ENCODE measurements around the gene TWF1.
A peak's percentile ranks its signal among the peaks of the same experiment; 100 is the strongest.
"Not testable (repeated sequence)": the region's sequence is repeated elsewhere in the genome, so short reads cannot be mapped to it uniquely, and the experiment has no call there.

The TWF1 gene

DNA sequence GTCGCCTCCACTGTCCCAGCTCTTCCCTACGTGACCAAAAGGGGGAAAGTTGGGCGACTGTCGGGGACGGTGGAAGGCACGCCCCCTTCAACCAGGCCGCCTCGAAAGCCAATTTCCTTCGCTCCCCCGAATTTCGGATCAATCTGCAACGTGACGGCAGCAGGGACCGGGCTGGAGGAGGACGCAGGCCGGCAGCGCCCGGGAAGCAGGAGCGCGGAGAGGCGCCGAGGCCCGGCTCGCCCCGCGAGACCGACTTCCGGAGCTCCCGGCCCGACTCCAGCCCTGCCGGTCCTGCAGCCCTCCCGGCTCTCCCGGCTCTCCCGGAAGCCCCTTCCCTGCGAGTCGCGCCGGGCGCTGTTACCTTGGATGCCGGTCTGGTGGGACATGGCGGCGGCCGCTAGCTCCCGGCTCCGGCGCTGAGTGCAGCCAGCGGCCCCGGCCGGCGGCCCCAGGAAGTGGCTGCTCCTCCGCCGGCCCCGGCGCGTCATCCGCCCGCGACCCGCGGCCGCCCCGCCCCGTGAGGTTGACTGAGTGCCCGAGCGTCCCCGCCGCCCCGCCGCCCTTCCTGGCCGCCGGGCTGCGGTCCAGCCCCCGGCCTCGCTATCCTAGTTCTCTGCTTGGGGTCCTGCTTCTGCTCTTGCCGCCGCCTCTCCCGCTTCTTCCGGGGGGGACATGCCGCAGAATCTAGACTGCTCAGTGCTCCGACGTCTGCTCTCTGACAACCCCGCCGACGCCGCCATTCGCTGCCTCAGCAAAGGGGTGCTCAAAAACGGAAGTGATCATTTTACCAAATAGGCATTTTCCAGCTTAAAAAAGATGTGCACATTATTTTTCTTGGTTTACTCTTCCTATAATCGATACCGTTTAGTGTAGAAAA, at the start of gene TWF1:
TSS of gene TWF1 (minus strand) at position 458 of the 877 bp plus-strand sequence. CDS start at position 386, 72 bp downstream.
- DNase-seq (ENCODE audit: insufficient read length, low spot score) = peak; percentile 70
- peak; percentile 93 for FAIRE-seq

DNA sequence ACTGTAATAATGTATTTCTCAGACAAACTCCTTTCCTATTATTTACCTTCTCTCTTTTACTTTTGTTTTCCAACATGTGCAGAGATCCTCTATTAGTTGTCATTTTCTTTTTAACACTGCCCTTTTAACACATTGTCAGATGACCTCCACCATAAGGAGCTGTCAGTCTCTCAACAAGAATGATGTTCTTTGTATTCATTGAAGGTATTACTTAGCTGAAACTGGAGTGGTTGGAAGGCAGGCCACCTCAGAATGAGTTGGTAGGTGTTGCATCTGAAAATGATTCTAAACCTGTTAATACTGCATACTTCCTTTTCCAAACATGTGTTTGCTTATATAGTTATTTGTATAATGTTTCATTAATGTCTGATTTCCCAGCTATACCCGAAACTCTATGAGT, 46.6 kb upstream of the TWF1 start:
- FAIRE-seq = no peak
- no peak for DNase-seq (ENCODE audit: insufficient read length, low spot score)

DNA sequence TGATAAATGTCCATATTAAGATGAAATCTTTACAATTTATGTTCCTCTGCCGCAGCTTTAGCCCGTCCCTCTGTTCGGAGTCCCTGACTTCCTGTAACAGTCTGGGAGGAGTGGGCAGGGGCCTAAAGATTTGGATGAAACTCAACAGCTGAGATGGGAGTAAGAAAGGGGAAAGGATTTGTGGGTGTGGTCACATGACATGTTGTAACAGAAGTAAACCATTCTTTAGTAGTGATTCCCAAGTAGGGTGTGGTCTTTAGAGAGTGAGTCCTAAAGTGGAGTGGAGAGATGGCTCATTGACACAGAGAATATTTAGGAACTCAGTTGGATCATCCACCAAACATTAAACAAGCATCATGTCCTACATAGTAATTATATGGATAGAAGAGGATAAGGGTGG, 42.7 kb upstream of the TWF1 start:
- DNase-seq (ENCODE audit: insufficient read length, low spot score) = no peak
- no peak for FAIRE-seq

DNA sequence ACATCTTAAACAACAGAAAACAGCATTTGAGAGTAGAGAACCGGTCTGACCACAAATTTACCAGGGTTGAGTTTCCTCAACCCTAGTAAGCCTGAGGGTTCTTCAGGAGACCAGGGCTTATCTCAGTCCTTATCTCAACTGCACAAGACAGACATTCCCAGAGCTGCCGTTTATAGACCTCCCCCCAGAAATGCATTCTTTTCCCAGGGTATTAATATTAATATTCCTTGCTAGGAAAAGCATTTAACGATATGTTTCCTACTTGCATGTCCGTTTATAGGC, 42.0 kb upstream of the TWF1 start:
- FAIRE-seq (no peak), DNase-seq (ENCODE audit: insufficient read length, low spot score) (no peak)

DNA sequence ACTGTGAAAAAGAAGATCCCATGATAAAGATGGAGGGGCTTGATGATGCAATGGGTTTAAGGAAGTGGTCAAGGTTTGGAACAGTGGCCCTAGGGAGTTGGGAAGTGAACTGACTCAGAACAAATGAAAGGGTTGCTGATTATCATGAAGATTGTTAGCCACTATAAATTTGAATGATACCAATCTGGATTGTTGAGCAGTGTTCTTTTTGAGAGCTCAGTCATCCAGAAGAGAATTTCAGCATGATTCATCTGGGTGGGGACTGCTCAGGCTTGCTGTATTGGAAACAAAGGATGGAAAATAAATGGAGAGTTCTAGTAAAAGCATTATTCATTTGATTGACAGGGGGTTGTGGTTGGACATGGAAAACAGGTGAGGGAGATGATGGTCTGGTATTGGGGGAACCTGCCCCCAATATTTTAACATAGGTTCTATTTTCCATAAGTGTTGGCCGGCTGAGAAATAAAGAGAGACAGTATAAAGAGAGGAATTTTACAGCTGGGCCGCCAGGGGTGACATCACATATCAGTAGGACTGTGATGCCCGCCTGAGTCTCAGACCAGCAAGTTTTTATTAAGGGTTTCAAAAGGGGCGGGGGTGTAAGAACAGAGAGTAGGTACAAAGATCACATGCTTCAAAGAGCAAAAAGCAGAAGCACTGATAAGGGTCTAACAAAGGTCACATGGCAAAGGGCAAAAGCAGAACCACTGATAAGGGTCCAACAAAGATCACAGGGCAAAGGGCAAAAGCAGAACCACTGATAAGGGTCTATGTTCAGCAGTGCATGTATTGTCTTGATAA, 41.5 kb upstream of the TWF1 start:
- not testable (repeated sequence) for FAIRE-seq; DNase-seq (ENCODE audit: insufficient read length, low spot score)

DNA sequence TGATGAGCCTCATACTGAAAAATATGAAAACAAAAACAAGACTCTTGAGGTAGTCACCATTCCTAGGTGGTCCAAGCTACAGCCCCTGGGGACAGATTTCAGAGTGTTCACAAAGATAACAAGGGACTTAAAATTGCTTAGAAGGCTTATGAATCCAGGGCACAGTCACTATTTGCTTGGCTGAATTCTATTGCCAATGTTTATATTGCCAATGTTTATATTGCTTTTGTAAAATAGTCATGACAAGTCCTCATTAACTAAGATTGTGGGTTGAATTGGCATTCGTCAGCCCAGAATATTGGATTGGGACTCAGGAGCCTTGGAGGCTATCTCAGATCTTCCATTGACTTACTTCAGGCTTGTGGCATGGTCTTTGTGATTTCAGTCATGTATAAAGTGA, 36.1 kb upstream of the TWF1 start:
- DNase-seq (ENCODE audit: insufficient read length, low spot score) = no peak
- FAIRE-seq = no peak

DNA sequence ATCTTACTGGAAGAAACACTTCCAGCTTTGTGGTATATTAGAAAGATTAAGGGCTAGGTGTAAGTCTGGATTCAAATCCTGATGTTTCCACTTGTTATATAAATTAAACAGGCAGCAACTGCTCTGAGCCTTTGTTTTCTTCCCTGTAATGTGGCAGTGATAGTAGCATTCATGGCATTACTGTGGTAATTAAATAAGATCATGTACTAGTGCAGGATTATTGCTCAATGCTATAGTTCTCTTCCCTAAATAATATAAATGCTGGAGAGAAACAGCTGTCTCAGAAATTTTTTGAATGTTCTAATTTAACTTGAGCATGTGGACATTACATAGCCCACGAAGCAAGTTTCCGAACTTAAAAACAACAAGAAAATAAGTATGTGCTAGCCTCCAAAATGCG, 35.1 kb upstream of the TWF1 start:
- FAIRE-seq (no peak), DNase-seq (ENCODE audit: insufficient read length, low spot score) (no peak)

DNA sequence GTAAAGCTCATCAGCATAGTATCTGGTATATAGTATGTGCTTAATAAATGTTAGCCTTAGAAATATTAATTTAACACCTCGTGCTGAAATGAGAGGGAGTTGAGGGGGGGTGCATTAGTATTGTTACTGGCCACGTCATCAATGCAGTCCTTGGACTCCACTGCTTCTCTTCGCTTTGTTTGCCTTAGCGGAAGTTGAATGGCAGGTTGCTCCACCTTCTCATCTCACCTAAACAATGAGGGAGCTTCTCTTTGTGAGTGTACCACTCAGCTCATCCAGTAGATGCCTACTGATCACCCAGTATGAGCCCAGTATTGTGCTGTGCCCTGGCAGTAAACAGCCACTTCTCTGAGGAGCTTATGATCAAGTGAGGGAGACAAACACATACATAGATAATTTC, 34.2 kb upstream of the TWF1 start:
- no peak for FAIRE-seq
- no peak for DNase-seq (ENCODE audit: insufficient read length, low spot score)

DNA sequence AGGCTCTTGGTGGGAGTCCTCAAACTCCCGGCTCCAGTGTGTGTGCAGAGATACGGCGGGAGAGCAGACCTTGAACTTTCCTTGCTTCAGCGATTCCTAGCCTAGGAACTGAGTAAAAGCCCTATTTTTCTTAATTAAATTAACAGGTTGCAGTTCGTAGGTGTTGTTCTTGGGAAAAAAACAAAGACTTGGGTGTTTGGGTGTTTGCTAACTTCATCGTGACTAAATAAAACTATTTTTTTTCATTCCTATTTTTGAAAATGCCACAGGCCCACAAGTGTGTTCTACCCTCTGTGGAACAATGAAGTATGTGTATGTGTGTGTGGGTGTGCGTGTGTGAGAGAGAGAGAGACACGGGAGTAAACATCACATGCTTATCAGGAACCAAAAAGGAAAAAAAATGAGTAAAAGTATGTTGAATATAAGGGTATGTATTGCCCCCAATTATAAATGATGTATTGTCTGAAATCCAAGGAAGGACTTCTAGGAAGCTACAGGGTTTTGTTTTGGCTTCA, 30.4 kb upstream of the TWF1 start:
- no peak for FAIRE-seq

DNA sequence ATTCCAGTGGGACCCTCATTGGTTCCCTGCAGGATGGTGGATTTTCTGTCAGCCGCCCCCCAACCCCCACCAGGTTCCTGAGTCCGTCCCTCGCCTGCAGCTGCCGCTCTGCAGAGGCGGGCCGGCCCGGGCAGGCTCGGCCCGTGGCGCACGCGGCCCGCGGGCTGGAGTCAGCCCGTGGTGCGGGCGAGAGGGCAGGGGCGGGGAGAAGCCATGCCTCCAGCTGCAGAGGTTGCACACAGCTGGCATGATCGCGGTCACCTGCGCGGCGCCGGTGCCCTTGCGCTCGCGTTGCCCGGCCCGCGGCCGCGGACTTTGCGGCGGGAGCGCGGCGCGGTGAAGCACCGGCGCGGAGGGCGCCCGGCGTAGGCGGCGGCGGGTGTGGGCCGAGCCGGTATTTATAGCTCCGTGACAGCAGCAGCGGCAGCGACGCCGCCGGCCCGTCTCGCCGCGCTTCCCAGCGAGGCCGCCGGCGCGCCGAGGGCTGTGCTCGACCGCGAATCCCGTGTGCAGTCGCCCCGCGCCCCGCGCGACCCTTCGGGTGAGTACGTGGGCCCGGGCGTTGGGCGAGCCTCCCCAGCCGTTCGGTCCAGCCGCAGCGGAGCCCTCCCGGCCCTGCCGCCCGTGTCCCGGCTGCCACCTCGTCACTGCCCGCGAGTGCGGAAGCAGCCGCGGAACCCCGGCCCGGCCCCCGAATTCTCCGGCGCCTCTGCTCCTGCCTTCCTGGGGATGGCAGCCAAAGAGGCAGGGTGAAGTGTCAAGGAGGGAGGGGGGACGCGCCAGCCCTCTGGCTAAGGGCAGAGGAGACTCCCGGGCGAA, 29.7 kb upstream of the TWF1 start, which contains the start of gene TMEM117:
TSS of gene TMEM117 (plus strand) at position 426 of the 819 bp plus-strand sequence.
- FAIRE-seq (no peak), DNase-seq (ENCODE audit: insufficient read length, low spot score) (peak; percentile 64)

More for the DNA sequence above, 30.4 kb upstream of the TWF1 start:
- DNase-seq (ENCODE audit: insufficient read length, low spot score) = no peak

DNA sequence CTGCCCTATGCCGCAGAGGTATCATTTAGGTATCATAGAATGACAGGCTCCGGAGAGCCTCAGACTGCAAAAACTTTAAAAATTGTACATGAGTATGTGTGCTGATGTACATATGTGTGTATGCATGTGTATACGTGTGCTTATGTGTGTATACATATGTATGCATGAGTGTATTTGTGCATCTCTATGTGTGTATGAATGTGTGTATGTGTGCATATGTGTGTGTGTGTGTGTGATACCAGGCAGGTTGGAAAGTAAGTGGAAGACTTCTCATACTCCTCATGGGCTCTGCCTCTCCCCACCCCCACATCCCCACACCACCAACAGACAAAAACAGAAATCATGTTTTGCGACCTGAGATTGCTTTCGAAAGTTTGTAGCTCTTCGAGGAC, 29.1 kb upstream of the TWF1 start:
- DNase-seq (ENCODE audit: insufficient read length, low spot score) = no peak
- peak; percentile 68 for FAIRE-seq

DNA sequence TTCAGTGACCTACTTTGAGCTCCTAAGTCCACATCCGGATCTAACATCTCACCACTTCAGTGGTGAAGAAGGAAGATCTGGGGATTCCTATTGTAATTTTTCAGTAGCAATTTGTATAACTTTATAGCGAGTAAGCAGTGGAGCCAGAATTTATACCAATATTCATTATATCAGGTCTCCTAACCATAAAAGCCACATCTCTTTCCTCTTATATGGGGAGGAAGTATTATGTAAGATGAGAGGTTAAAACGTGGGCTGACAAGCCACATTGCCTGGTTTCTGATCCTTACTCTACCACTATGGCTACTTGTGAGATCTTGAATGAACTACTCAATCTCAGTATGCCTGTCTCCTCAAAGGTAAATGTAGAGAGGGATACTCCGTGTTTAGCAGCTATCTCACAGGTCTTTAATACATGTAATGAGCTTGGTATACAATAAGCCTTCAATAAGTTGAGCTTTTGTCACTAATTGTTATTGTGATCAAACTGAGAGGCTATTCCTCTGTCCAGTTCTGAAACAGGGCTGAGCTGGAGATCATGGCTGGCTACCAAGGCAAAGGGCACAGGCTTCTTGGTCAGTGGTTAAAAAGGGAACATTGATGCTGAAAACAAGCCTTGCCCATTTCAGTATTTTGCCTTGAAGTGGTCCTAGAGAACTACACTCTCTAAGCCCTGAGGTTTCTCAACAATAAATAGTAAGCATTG, 26.5 kb upstream of the TWF1 start:
- FAIRE-seq = no peak
- no peak for DNase-seq (ENCODE audit: insufficient read length, low spot score)

DNA sequence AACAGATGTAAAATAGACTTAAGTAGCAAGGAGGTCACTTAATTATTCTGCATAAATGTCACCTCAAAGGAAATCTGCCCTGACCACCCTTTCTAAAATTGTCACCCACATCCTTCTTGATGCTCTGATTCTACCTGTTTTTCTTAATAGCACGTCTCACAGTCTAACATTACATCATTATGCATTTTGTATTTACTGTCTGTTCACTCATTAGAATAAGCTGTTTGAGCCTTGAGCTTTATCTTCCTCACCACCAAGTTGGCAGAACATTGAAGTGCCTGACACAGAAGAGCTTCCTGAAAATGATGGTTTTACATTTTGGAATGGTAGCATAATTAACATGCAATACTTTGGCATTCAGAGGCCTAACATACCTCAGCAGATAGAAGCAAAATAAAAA, 21.0 kb upstream of the TWF1 start:
- DNase-seq (ENCODE audit: insufficient read length, low spot score) (no peak), FAIRE-seq (no peak)

DNA sequence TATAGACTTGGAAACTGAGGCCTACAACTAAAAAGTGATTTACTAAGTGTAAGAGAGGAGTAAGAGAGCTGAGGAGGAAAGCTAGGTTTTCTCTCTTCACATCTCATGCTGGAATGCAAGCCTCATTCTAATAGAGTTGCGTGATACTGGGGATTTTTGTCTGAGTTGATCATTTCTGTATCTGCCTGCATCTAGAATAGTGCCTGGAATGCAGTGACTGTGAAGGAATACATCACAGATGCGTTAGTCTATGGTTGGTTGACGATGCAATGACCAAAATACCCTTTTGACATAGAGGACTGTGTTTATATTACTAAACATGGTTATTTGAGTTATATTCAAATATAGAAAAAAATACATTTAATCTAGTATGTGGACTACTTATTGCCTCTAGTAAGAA, 20.6 kb upstream of the TWF1 start:
- DNase-seq (ENCODE audit: insufficient read length, low spot score) (no peak), FAIRE-seq (no peak)

DNA sequence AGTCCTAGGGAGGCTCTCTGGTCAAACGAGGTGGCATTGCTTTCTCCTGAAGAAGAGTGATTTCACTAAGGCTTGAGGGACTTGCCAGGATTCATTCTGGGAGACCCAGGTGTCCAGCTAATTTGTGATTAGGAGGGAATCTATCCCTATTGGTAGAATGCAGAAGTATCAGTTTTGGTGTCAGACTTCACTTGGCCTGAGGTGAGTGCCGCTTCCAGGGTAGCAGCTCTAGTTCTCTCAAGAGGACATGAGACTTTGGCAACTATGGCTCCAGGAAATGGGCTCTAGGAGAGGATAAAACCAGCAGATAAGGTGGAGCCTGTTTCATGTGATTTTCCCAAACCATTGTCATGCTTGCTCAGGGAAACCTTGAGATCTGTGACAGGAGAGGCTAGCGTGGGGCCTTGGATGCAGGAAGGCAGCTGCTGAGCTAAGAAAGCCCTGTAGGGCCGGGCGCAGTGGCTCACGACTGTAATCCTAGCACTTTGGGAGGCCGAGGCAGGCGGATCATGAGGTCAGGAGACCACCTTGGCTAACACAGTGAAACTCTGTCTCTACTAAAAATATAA, 18.2 kb upstream of the TWF1 start:
- DNase-seq (ENCODE audit: insufficient read length, low spot score) = no peak
- FAIRE-seq = no peak

DNA sequence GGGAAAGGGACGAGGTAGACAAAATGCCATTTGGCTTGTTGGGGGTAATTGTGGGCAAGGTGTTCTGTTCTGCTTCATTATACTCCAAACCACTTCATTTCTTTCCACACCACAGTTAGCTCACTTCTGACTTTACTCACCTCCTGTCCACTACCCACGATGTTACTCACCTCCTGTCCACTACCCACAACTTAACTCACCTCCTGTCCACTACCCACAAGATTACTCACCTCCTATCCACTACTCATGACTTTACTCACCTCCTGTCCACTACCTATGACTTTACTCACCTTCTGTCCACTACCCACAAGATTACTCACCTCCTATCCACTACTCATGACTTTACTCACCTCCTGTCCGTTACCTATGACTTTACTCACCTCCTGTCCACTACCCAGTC, 10.1 kb upstream of the TWF1 start:
- DNase-seq (ENCODE audit: insufficient read length, low spot score) = no peak
- no peak for FAIRE-seq

DNA sequence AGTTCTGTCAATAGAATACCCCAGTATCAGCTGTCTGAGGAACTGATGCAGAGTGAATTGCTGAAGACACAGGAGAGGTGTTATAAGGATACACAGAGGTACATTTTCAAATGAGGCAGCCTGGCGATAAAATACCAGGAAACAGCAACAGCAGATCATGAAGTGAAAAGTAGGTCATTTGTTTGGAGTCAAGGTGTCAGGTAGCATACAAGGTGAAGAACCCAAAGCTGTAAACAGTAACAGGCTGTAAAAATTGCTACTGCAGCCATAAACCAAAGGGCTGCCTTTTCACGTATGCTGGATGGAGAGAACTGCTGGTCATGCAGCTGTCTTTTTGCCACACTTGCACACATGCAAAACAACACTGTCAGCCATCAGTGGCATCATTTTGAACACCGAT, 9.3 kb upstream of the TWF1 start:
- no peak for FAIRE-seq
- DNase-seq (ENCODE audit: insufficient read length, low spot score) = no peak

DNA sequence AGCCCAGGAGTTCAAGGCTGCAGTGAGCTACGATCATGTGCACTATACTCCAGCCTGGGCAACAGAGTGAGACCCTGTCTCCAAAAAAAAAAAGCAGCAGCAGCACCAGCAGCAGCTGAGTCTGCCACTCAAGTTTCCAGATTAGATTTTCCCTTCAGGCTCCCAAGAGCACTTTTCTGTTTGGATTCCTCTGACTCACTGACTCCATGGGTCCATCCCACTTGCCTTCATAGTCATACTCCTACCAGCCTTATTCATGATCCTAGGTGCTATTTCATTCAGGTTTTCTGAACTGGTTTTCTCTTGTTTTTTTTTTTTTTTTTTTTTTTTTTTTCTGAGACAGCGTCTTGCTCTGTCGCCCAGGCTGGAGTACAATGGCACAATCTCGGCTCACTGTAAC, 6.8 kb upstream of the TWF1 start:
- FAIRE-seq (no peak), DNase-seq (ENCODE audit: insufficient read length, low spot score) (no peak)

DNA sequence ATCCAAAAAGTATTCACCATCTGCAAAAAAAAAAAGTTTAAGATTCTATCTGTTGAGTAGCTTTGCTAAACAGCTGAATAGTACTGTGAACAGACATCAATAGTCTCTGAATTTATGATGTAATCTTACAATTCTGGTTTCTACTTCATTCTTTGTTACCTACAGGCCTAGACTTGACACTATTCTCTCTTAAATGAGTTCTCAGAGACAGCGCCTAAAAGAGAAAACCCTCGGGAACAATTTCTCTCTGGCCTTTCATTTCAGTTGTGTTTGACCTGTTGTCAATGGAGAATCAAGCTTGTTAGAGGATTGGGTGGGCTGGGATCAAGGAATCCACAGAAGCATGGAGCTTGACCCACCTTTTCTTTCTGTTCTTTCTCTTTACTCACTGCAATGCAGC, 5.9 kb upstream of the TWF1 start:
- FAIRE-seq (no peak), DNase-seq (ENCODE audit: insufficient read length, low spot score) (no peak)

DNA sequence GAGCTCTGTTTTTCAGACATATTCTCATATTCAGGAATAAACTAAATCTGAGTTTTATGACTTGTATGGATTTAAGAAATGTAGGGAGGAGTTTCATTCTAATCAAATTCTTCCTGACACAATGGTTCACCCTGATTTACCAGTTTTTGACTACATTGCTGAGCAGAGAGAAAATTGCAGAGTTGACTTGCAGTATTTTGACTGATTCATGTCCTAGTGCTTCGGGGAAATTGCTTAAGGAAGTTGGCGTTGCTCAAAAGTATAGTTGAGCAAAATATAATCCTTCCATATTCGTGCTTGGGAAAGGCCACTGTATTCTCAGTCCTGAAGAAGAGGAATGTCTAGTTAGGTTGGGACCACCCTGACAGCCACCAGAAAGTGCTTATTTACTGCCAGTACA, 1.3 kb upstream of the TWF1 start:
- DNase-seq (ENCODE audit: insufficient read length, low spot score) (no peak), FAIRE-seq (no peak)
